Globus pallidus (tissue), 1 donor: ENCODE results near the gene TPT1.
"Not testable (repeated sequence)": the region's sequence is repeated elsewhere in the genome, so short reads cannot be mapped to it uniquely, and the experiment has no call there.

Experiments used
- DNase-seq: peaks from one replicate; pipeline ENCODE4 v3.0.0-alpha.2; 2015; ENCODE audit warnings: low spot score

Gene TPT1

DNA sequence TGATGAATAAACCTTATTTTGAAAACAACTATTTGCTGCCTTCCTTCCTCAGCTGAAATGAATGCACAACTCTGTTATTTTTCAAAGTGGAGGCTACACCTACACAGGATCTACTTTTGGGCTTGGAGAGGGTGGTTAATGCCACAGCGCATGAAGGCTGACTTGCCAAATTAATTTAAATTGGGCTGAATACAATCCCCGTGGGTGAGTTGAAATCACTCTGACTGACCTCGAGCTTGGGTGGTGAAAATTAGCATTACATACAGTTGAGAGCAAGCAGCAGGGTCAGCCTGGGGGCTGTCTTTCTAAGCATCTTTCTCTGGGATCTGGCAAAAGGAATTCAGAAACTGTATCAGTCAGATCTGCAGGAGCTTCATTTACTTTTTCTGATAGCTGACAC lies 38.5 kb downstream of the TPT1 start:
- no peak for DNase-seq

DNA sequence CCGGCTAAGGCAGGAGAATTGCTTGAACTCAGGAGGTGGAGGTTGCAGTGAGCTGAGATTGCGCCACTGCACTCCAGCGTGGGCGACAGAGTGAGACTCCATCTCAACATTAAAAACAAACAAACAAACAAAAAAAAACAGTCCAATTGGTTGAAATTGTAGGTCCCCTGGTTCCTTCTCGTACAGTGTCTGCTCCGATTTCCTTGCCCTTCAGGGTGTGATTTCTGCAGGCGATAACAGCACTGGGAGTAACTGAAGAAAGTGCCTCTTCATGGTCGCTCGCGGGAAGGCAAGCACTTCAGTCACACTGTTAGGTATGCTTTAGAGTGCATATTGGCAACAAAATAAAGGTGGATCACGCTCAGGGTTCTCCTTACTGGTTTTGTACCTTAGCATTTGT lies 39.7 kb downstream of the TPT1 start:
- DNase-seq, result no peak

DNA sequence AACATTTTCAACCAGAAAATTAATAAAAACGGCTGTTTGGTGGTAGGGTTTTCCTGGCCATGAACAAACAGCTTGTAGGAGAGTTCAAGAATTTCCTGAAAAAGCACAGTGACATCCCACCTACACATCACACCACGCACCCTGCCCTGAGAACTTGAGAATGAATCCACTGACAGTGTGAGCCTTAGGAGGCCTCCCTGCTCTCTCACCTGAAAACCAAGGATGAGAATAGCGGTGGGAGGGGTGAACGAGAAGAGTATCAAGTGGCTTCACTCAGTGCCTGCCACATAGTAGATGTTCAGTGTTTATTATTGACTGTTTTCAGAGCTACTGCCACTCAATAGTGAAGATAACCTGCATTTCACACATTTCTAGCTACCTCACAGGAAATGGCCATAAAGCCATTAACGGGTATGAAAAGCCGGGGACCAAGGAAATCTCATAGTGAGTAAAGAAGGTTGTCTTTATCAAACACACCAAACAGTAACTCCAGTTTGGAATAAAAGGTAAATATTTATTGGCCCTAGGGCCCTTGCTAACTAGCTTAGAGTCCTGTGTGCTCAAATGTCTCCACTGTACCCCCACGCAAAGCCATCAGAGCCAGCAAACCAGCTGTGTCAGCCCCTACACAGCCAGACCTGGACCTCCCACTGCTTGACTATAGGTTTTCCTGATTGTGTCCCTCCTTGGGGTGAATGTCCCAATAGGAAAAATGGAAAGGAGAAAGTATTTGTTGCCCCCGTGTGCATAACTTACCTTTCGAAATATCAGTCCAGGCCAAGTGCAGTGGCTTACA lies 40.6 kb downstream of the TPT1 start:
- no peak for DNase-seq

DNA sequence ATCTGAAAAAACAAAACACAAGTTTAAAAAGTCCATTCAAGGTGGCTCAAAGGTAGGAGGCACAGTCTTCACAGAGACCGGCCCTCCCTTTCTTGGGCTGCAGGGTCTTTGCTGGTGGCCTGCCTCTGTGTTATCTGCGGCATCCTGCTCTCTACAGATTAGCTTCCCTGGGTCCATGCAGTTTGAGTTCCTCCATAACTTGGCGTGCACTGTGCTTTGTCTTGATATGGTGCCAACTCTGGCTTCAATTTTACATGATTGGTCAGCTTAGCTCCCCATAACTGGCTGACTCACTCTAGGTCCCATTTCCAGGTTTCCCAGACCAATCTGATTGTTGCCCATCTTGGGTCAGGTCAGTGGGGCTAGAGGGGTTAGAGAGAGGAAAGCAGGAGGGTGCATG lies 41.8 kb downstream of the TPT1 start:
- no peak for DNase-seq

DNA sequence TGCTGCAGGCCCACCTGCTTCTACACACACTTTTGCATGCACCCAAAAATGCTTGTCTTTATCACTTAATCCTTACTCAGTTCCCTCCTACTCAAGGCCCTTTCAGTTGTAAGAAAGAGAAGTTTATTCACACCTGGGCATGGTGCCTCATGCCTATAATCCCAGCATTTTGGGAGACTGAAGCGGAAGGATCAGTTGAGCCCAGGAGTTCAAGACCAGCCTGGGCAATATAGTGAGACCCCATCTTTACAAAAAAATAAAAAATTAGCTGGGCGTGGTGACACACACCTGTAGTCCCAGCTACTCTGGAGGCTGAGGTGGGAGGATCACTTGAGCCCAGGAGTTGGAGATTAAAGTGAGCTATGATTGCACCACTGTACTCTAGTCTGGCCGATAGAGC lies 42.4 kb downstream of the TPT1 start:
- not testable (repeated sequence) for DNase-seq

DNA sequence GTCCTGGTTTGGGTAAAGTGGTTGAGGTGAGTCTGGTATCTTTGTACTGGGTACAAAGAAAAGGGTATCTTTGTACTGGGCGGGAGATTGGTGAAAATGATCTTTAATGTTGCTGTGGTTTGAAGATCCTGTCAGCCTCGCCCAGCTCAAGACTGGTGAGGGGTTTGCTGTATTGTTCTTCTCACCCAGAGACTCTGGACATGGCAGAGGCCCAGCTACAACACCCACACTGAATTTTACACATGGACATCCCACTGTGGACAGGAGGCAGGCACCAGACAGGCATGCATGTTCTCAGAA lies 42.8 kb downstream of the TPT1 start:
- no peak for DNase-seq

DNA sequence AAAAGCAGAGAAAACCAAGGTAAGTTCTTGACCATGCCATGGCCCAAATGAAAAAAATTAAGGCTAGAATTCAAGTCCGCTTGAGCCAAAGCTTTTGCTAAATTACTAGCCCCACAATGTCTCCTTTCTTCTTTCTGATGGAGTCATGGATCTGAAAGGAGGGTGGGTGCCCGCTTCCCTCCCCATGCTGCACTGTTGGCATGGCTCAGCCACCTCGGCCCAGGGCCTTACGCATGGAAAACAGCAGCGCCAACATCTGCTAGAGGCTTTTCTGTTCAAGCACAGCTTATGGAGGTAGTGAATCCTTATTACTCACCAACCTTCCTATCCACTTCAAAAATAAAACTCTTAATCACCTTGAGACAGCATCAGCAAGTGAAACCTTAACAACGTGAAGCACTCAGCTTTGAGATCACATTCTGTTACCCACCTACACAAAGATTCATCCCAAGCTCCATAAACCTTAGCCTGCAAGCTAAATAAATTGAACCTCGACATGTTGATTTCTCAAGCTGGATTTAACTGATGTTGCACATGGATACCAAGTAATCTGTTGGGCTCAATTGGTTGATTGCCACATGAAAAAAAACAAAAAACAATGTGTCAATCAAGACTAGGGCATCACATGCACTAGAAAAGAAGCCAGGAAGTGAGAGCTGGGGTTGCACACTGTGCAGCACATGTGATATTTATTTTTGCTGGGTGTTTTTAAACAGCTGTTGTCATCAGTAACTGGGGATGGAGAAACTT lies 43.4 kb downstream of the TPT1 start:
- DNase-seq, result peak; percentile 63

DNA sequence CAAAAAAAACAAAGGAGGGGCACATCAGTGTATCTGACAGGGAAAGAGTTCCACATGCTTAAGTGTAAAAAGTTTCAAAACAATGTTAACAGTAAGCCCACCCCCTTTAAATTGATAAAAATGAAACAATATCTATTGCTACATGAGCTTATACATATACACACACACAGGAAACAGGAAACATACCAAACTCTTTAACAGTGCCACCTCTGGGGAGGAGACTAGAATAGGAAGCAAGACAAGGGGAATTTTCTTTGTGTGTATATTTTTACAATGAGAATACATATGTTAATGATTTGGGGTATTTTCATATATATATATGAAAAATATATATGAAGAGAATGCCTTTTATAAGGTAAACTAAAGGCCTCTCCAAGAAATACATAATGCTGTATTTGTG lies 44.7 kb downstream of the TPT1 start:
- no peak for DNase-seq

DNA sequence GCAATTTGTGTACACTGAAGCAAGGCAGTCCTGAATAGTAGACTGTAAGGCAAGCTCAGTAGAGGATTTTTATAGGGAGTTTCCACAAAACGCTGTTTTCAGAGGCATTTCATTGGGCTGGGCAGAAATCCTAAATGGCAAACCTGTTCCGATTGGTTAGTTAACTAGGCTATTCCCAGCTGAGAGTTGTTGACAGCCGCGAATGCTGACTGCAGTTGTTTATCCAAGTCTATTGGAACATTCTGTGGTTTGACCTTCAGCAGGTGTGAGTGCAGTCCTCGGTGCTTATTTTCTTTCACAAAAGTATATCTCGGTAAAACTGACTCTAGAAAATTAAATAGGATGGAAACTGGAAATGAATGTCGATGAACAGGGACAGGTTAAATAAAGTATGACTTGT lies 45.4 kb downstream of the TPT1 start:
- DNase-seq, result no peak

DNA sequence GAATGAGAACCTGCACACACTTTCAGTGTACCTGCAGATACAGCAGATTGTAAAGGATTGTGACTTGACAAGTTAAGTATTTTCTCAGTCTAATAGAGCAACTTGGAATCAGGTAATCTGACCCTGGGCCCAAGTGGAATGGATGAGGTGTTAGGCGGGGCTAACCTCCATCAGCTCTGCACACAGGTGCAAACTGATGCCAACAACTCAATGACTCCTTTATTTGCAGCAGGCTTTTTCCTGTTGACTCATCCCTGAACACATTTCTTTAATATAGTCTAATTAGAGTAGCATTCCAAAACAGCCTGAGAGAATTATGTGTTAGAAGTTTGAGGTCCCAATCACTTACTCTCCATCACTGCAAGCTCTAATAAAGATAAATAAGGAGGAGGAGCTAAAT lies 48.8 kb downstream of the TPT1 start:
- DNase-seq, result no peak

DNA sequence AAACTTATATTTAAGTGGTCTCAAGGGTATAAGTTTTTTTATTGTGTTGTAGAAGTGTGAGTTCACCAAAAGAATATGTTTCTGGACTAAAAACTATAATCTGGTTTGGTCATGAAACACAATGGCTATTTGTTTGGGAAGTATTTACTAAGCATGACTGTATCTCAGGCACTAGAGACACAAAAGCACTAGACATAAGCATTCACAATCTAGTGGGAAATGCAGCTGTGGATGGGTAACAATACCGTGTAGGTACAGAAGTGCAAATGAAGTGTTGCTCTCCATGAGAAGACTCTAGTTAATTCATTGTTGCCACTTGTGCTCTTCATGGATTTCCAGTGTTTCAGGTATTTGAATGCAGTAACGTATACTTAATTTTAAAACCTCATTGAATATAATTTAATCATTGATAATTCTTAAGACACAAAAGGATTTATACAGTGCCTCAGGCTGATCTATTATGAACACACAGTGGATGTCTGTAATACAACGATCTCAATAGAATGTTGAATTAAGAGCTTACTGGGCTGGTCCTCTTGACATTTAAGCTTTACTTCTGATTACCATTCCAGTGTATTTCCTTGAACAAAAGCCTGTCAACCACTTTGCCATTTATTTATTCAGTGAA lies 50.9 kb downstream of the TPT1 start:
- peak; percentile 55 for DNase-seq
